Colonic mucosa (tissue), 4 donors: Measurements from ENCODE around the gene CASP10. TPM values are rescaled to one million over a fixed set of nuclear protein-coding genes. Genes with fewer than 3 reads are reported as not detected.

Source experiments
- DNase-seq: peaks from one replicate; pipeline ENCODE4 v3.0.0-alpha.2; 2020
- H3K27ac ChIP-seq: fragments of 200-600 bp; one replicate; pipeline ENCODE4 v1.8.0; 2021
- H3K27me3 ChIP-seq: fragments of 200-600 bp; one replicate; pipeline ENCODE4 v1.8.0; 2021
- H3K36me3 ChIP-seq: fragments of 200-600 bp; one replicate; pipeline ENCODE4 v1.8.0; 2021
- H3K4me1 ChIP-seq: fragments of 200-600 bp; one replicate; pipeline ENCODE4 v1.8.0; 2021; ENCODE audit warnings: mild to moderate bottlenecking
- H3K4me3 ChIP-seq: fragments of 200-600 bp; one replicate; pipeline ENCODE4 v1.8.0; 2021
- H3K9ac ChIP-seq, 2 donors: one replicate each; pipeline ENCODE4 v1.7.0; 2013; ENCODE audit warnings: control low read depth in 2 of 2, low read depth in 2 of 2, low read length in 2 of 2
- H3K9me3 ChIP-seq: fragments of 200-600 bp; one replicate; pipeline ENCODE4 v1.8.0; 2021
- intact Hi-C: fragments of 100-400 bp; cut with DNase I; formaldehyde crosslinking; loops from one replicate; pipeline ENCODE4 v1.14.1; 2022
- total RNA-seq, 2 donors: library from RNA; stranded (reverse); fragmentation: NEBNext Ultra II Directional in 1 of 2; extraction: Animal tissue kit (Norgen Biotek cat#: 25700) in 1 of 2; gene quantifications; one replicate each; pipeline ENCODE4 v1.2.1, GENCODE V29; 2021
- TF ChIP-seq, protein P1 (sequence below): fragments of 200-600 bp; IDR thresholded peaks from one replicate; pipeline ENCODE4 v1.8.0; 2022; ENCODE audit warnings: antibody characterized with exemption, mild to moderate bottlenecking
- donor health status: healthy.
- donor health status: DM: no; HTN: no; CAD: no.
- donor health status: DM: no; HTN: no; CAD: no.

CASP10 gene
- total RNA-seq, 2 donors from 2014 or later: 28.0 to 52.3 TPM

DNA sequence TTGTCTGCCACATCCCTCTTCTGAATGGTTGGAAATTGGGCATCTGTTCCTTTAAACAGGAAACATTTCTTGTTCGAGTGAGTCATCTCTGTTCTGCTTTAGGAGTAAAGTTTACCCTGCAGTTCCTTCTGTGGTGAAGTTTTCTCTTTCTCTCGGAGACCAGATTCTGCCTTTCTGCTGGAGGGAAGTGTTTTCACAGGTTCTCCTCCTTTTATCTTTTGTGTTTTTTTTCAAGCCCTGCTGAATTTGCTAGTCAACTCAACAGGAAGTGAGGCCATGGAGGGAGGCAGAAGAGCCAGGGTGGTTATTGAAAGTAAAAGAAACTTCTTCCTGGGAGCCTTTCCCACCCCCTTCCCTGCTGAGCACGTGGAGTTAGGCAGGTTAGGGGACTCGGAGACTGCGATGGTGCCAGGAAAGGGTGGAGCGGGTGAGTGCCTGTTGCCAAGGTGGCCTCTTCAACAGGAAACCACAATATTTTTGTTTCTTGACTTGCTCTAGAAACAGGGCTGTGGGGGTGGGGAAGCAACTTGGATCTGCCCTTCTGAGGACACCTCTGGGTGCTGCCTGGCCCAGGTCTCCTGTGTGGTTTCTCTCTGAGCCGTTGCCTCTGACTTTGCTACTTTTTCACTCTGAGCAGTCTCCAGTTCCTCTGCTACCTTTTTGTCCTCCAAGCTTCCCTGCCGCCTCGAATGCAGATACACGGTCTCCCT lies 75.2 kb downstream of the CASP10 start:
- Histone ChIP-seq H3K4me1 (no peaks in the 10 kb centered on the region), H3K9ac (peak overlapping the region; percentile 79 to 92), H3K36me3 (no peaks in the 10 kb centered on the region), H3K4me3 (peak overlapping the region; percentile 45), H3K27ac (peak overlapping the region; percentile 93), H3K9me3 (no peaks in the 10 kb centered on the region), H3K27me3 (no peaks in the 10 kb centered on the region)
- TF ChIP-seq, protein P1, sequence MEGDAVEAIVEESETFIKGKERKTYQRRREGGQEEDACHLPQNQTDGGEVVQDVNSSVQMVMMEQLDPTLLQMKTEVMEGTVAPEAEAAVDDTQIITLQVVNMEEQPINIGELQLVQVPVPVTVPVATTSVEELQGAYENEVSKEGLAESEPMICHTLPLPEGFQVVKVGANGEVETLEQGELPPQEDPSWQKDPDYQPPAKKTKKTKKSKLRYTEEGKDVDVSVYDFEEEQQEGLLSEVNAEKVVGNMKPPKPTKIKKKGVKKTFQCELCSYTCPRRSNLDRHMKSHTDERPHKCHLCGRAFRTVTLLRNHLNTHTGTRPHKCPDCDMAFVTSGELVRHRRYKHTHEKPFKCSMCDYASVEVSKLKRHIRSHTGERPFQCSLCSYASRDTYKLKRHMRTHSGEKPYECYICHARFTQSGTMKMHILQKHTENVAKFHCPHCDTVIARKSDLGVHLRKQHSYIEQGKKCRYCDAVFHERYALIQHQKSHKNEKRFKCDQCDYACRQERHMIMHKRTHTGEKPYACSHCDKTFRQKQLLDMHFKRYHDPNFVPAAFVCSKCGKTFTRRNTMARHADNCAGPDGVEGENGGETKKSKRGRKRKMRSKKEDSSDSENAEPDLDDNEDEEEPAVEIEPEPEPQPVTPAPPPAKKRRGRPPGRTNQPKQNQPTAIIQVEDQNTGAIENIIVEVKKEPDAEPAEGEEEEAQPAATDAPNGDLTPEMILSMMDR: no peak
- intact Hi-C loops: no loop called here
- DNase-seq: peak; percentile 90

DNA sequence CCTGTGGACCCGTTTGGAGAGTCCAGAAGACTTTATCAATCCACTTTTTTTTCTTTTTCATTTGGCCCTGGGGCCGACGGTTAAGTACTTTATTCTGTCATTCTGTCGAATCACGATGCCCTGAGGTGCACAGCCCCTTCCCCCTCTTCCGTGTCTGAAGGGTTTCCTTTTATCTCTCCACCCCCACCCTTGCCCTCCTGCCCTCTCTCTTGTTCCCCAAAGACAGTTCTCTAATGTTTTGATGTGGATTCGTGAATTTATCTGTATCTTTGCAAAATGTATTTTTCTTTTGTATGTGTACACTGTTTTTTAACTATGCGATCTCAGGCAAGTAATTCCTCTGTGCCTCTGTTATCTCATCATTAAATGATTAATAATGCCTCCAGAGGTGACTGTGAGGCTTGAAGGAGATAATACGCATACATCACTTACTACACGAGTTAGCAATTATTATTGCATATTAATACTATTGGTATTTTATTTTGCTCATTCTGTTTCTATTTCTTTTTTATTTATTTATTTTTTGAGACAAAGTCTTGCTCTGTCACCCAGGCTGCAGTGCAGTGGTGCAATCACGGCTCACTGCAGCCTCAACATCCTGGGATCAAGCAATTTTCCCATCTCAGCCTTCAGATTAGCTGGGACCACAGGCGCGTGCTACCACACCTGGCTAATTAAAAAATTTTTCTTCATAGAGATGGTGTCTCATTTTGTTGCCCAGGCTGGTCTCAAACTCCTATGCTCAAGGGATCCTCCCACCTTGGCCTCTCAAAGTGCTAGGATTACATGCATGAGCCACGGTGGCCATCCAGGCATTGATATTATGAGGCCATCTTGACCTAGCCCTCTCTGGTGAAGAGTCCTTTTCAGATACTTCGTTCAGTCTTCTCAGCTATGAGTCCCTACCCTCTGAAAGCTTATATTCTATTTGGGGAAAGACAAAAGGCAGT lies 76.0 kb downstream of the CASP10 start:
- intact Hi-C loops: no loop called here
- DNase-seq: peak; percentile 22
- Histone ChIP-seq H3K27ac (peak overlapping the region; percentile 93), H3K9me3 (no peaks in the 10 kb centered on the region), H3K9ac (peak overlapping the region; percentile 79 to 92), H3K36me3 (no peaks in the 10 kb centered on the region), H3K4me1 (no peaks in the 10 kb centered on the region), H3K4me3 (peak overlapping the region; percentile 45), H3K27me3 (no peaks in the 10 kb centered on the region)
- TF ChIP-seq, protein P1: no peak

DNA sequence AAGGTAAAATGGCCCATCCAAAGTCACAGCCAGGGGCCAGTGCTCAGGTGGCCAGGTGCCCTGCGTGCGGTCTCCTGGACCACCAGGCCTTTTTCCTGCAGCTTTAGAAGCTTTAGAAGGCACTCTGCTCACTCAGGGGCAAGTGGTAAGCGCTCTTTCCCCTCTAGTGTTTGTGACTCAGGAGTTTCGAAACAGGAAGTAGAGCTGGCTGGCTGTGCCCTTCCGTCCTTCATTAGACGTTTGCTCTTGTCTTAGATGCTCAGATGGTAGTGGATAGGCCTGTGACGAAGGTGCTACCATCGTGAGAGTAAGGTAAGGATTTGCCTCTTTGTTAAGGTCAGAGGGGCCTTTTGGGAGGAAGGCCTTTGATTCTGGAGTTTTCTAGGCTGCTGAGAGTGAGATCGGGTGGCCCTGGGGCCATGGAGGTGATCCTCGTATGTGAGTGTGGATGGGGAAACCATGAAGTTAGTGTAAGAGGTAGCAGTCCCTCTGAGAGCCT lies 77.4 kb downstream of the CASP10 start, which contains the start of gene CASP8:
Gene CASP8 (plus strand): TSS at position 235 of the 499 bp plus-strand sequence. CDS start 5,951 bp downstream, outside the sequence.
- TF ChIP-seq, protein P1: no peak
- no peak for DNase-seq
- peak within 1 kb of the TSS; percentile 93 for H3K27ac ChIP-seq
- H3K36me3 ChIP-seq: no peaks in the 10 kb centered on the region
- peak within 1 kb of the TSS; percentile 14 for H3K4me3 ChIP-seq
- no peaks in the 10 kb centered on the region for H3K9me3 ChIP-seq
- intact Hi-C loops: no loop called here
- peak within 1 kb of the TSS; percentile 54 to 66 for H3K9ac ChIP-seq
- no peaks in the 10 kb centered on the region for H3K4me1 ChIP-seq
- no peaks in the 10 kb centered on the region for H3K27me3 ChIP-seq

DNA sequence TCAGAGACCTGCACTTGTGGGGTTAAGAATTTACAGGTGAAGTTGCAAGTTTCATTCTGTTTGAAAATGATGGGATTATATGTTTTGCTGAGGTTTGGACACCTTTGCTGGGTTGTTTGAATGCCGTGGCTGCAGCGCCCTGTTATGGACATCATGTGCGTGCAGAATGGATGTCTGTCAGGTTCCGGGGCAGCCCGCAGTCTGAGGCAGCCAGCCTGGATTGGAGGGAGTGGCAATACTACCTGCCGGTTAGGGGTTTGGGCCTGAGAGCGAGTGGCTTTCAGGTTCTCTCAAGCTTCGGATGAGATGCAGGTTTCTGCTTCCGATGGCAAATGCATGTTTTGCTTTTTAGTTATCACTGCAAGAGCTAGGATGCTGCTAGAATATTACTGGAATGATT lies 78.5 kb downstream of the CASP10 start:
- Histone ChIP-seq H3K9me3 (no peaks in the 10 kb centered on the region), H3K9ac (peak overlapping the region in 1 of 2 donors; percentile 66), H3K4me3 (peak overlapping the region; percentile 14), H3K27me3 (no peaks in the 10 kb centered on the region), H3K36me3 (no peaks in the 10 kb centered on the region), H3K27ac (peak overlapping the region; percentile 4), H3K4me1 (no peaks in the 10 kb centered on the region)
- TF ChIP-seq, protein P1: no peak
- DNase-seq: peak; percentile 59
- intact Hi-C loops: no loop called here

DNA sequence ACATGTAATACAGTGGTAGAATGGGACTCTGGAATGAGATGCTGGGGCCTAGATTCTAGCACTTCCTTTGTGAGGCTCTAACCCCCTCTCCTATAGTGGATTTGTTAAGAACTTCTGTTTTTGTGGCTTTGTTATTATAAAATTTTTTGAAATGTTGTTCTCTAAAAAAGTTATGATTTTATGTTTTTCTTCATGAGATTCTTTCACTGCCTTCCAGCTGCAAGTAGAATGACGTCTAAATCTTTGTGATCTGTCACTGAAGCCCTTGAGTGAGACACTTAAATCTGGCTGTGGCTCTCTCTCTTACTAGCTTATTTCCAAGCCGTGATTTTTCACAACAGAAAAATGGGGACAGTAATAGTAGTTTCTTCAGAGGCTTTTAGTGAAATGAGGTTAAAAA lies 79.0 kb downstream of the CASP10 start:
- TF ChIP-seq, protein P1: no peak
- H3K4me1 ChIP-seq: no peaks in the 10 kb centered on the region
- no peak overlapping the region for H3K4me3 ChIP-seq
- no peaks in the 10 kb centered on the region for H3K36me3 ChIP-seq
- H3K9me3 ChIP-seq: no peaks in the 10 kb centered on the region
- intact Hi-C loops: no loop called here
- H3K27me3 ChIP-seq: no peaks in the 10 kb centered on the region
- no peak for DNase-seq
- no peak overlapping the region for H3K9ac ChIP-seq
- peak overlapping the region; percentile 4 for H3K27ac ChIP-seq
